Activated CD8-positive, alpha-beta memory T cell treated with anti-CD3 and anti-CD28 coated beads, Interleukin-2, amount 10 ng/mL, durations not matched to agents 7 days and 5 days (primary cell): Measurements from ENCODE around the gene NWD2. TPM values are rescaled to one million over a fixed set of nuclear protein-coding genes. Genes with fewer than 3 reads are reported as not detected.

ENCODE experiments used
- ATAC-seq: fragments of 150-1000 bp; cut with Tn5 transposase; one replicate; pipeline ENCODE4 v1.10.0; 2021; ENCODE audit warnings: moderate library complexity
- CTCF ChIA-PET: fragments of 350-600 bp; sonication (Branson Sonifier 250); formaldehyde crosslinking; loops from one replicate; lab custom pipeline; 2021; ENCODE audit warnings: antibody characterized with exemption; lab: Charles Lee
- DNase-seq: peaks from one replicate; pipeline ENCODE4 v3.0.0-alpha.2; 2020
- H3K27ac Mint-ChIP-seq: one replicate; pipeline ENCODE4 v1.8.0; 2021; ENCODE audit warnings: mild to moderate bottlenecking, mixed read lengths
- H3K27me3 Mint-ChIP-seq: one replicate; pipeline ENCODE4 v1.8.0; 2021; ENCODE audit warnings: mixed read lengths
- H3K36me3 Mint-ChIP-seq: one replicate; pipeline ENCODE4 v1.8.0; 2021; ENCODE audit warnings: mild to moderate bottlenecking, mixed read lengths
- H3K4me1 Mint-ChIP-seq: one replicate; pipeline ENCODE4 v1.8.0; 2021; ENCODE audit warnings: mixed read lengths
- H3K4me3 Mint-ChIP-seq: one replicate; pipeline ENCODE4 v1.8.0; 2021; ENCODE audit warnings: mild to moderate bottlenecking, moderate library complexity, mixed read lengths
- H3K9me3 Mint-ChIP-seq: one replicate; pipeline ENCODE4 v1.8.0; 2022; ENCODE audit warnings: low read depth, mixed read lengths
- total RNA-seq, 2 experiments: library from RNA; stranded (reverse); gene quantifications; one replicate each; pipeline ENCODE4 v1.2.3, GENCODE V29; 2021

Gene NWD2
- total RNA-seq, 2 experiments from 2014 or later: not detected

DNA sequence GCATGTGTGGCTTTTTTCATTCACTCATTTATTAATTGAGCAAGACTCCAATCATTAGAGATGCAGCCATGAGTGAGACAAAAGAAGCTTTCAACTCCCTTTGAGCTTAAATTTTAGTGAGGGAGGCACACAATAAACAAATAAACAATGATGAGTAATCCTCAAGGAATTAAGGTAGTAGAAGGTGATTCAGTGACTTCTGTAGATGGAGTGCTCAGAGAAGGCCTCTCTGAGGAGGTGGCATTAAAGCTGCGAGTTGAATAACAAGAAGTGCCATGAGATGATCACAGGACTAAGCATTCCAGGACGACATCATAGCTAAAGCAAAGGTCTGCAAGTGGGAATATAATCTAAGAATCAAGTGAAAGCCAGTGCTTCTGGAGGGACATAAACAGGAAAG lies 77.6 kb downstream of the NWD2 start:
- Mint-ChIP-seq H3K27me3 (no peaks in the 10 kb centered on the region), H3K9me3 (no peaks in the 10 kb centered on the region), H3K36me3 (no peaks in the 10 kb centered on the region), H3K4me3 (no peak overlapping the region), H3K27ac (no peak overlapping the region), H3K4me1 (no peaks in the 10 kb centered on the region)
- ATAC-seq (no peak), DNase-seq (no peak)
- CTCF ChIA-PET: no interaction called here

DNA sequence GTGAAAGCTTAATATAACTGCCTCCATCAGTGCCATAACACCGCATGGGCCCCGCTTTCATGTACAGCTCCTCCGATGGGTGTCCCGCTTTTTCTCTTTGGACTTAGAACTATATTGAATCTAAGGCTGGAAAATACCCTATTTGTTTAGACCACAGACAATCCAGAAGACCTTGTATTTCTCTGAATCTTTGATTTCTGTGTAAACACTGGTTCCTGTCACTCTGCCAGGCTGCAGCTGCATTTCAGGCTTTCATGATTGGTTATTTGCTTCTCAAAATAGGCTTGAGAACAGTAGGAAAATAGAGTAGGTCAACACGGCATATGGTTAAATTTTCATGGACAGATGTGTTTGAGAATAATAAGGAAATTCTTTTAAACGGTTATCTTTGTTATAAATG lies 80.0 kb downstream of the NWD2 start:
- H3K27ac Mint-ChIP-seq: no peak overlapping the region
- DNase-seq: no peak
- CTCF ChIA-PET: no interaction called here

DNA sequence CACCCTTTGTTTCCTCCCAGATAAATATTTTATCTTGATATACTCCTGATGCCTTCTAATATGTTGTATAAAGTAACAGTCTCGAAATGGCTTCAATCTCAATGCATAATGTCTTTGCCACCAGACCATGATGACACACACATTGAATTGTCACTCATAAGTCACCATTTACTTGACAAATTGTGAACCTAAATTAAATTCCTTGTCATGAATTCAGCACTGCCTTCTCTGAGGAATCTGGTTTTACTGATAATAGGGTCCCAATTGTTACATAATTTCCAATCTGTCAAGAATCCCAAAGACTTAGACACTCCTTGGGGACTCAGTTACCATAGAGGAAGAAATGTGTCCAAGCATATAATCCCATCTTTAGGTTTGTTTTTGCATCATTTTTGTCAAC lies 82.3 kb downstream of the NWD2 start:
- H3K9me3 Mint-ChIP-seq: peaks cover 4% of the 10 kb centered on the region
- no peak overlapping the region for H3K27ac Mint-ChIP-seq
- no peaks in the 10 kb centered on the region for H3K36me3 Mint-ChIP-seq
- H3K27me3 Mint-ChIP-seq: no peaks in the 10 kb centered on the region
- H3K4me3 Mint-ChIP-seq: no peak overlapping the region
- no peaks in the 10 kb centered on the region for H3K4me1 Mint-ChIP-seq
- CTCF ChIA-PET: no interaction called here
- no peak for DNase-seq
- ATAC-seq: no peak

More for the DNA sequence above, 80.0 kb downstream of the NWD2 start:
- Mint-ChIP-seq H3K27me3 (no peaks in the 10 kb centered on the region), H3K4me1 (no peaks in the 10 kb centered on the region), H3K36me3 (no peaks in the 10 kb centered on the region), H3K9me3 (peaks cover 4% of the 10 kb centered on the region), H3K4me3 (no peak overlapping the region)
- no peak for ATAC-seq

DNA sequence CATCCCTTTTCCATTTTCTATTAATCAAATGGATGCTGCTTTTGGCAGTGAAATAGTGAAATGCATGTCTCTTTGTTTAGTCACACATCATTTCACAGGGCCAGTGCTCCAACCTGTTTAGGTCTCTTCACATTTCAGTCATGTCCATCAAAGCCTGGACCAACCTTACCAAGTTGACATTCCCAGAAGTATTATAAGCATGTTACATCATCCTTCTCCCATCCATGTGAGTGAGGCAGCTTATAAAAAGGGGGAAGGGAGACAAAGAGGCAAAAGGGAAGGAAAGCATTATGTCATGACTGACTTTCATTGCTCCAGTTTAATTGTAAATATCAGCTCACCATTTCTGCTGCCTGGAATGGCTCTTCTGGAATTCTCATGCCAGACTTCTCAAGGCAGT lies 94.4 kb downstream of the NWD2 start:
- CTCF ChIA-PET: no interaction called here
- no peak for DNase-seq
- Mint-ChIP-seq H3K4me1 (no peaks in the 10 kb centered on the region), H3K27ac (no peak overlapping the region), H3K36me3 (no peaks in the 10 kb centered on the region), H3K27me3 (no peaks in the 10 kb centered on the region), H3K9me3 (no peaks in the 10 kb centered on the region), H3K4me3 (no peak overlapping the region)
- no peak for ATAC-seq

DNA sequence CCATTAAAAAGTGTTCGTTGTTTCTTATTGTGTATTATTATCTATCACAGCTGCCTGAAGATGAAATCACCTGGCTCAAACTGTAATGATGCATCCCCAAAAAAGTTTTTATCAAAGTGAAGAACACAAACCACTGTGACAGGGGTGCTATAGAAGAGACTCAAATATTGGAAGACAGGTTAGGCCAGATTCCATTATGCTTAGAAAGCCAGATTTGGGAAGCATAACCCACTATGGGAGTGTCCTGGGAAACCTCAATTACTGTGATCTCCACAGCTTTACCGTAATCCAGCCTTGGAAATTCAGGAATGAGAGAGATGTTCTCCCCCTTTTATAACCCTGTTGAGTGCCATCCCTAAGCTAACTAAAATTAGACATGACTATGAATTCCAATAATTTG lies 114.2 kb downstream of the NWD2 start:
- H3K9me3 Mint-ChIP-seq: no peaks in the 10 kb centered on the region
- no peak for ATAC-seq
- no peaks in the 10 kb centered on the region for H3K36me3 Mint-ChIP-seq
- CTCF ChIA-PET: no interaction called here
- DNase-seq: no peak
- H3K27ac Mint-ChIP-seq: no peak overlapping the region
- peaks cover 3% of the 10 kb centered on the region for H3K27me3 Mint-ChIP-seq
- no peaks in the 10 kb centered on the region for H3K4me1 Mint-ChIP-seq
- no peak overlapping the region for H3K4me3 Mint-ChIP-seq

DNA sequence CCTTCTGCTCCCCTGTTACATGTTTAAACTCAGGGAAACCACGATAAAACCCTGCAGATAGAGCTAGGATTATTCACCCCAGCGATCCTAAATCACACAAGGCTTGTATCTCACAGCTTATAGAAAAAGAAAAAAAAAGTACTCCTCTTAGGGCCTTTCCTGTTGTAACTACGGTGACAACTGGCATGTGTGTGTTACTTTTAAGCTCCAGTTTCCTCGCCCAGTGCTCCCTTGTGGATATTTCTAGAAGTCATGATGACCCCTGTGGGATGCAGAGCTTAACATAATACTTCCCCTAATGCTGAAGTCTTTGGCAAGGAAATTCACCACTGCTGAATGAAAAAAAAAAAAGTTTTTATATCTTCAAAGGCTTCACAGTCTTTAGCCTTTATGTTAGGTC lies 114.7 kb downstream of the NWD2 start:
- no peaks in the 10 kb centered on the region for H3K9me3 Mint-ChIP-seq
- no peak overlapping the region for H3K27ac Mint-ChIP-seq
- CTCF ChIA-PET: no interaction called here
- peaks cover 3% of the 10 kb centered on the region for H3K27me3 Mint-ChIP-seq
- DNase-seq: no peak
- ATAC-seq: no peak
- H3K4me1 Mint-ChIP-seq: no peaks in the 10 kb centered on the region
- H3K4me3 Mint-ChIP-seq: no peak overlapping the region
- H3K36me3 Mint-ChIP-seq: no peaks in the 10 kb centered on the region

DNA sequence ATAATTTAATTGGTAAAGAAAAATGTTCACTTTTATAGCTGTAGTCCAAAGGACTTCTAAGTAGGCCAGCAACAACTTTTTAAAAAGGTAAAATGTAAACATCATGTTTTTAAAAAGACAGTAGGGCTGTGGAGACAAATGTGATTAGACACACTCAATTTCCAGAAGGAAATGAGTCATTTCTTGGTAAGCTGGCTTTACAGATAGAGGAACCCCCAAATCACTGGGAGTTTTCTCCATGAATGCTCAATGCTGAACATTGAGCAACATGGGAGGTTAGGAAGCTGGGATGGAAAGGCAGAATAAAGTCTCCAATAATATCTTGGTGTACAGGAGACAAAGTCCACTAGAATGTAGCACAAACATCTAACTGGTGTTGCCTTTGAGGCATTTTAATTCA lies 121.3 kb downstream of the NWD2 start:
- DNase-seq (no peak), ATAC-seq (no peak)
- CTCF ChIA-PET: no interaction called here
- H3K9me3 Mint-ChIP-seq: no peaks in the 10 kb centered on the region
- H3K4me3 Mint-ChIP-seq: no peak overlapping the region
- H3K27ac Mint-ChIP-seq: no peak overlapping the region
- H3K4me1 Mint-ChIP-seq: no peaks in the 10 kb centered on the region
- H3K36me3 Mint-ChIP-seq: no peaks in the 10 kb centered on the region
- peaks cover 16% of the 10 kb centered on the region for H3K27me3 Mint-ChIP-seq

DNA sequence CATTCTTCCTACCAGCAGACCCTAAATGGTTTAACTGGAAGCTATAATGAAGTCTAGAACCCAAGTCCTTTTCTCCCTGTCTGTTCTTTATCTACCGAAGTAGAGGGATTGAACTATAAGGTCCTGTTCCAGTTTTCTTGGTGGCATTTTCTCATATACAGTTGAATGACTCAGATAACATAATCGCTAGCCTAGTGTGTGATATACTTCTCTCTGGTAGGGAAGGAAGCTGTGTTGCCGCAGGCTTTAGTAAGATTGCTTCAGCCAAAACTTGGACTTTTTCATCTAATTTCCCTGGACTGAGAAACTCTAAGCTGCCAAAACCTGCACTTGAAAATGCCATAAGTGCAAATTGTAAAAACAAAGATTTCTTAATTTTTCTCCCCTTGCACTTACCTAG lies 123.4 kb downstream of the NWD2 start:
- Mint-ChIP-seq H3K27ac (no peak overlapping the region), H3K36me3 (no peaks in the 10 kb centered on the region), H3K27me3 (peaks cover 14% of the 10 kb centered on the region), H3K9me3 (no peaks in the 10 kb centered on the region), H3K4me3 (no peak overlapping the region), H3K4me1 (no peaks in the 10 kb centered on the region)
- DNase-seq (no peak), ATAC-seq (no peak)
- CTCF ChIA-PET: no interaction called here

DNA sequence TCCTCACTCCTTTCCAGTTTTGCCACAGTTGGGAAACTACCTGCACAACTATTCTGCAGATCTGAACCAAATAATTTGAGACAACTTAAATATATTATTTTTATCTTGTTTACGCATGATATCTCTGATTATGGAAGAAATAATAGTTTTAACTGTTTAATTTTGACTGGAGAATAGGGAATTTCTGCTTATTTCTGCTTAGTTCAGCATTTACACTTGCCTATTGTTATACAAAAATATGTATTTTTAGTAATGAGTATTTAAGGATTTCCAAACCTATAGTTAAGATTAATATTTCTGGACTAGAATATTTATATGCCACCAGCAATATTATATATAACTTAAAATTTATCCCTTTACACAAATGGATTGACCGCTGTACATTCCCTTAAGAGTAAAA lies 125.5 kb downstream of the NWD2 start:
- DNase-seq (no peak), ATAC-seq (no peak)
- Mint-ChIP-seq H3K9me3 (no peaks in the 10 kb centered on the region), H3K4me1 (no peaks in the 10 kb centered on the region), H3K36me3 (no peaks in the 10 kb centered on the region), H3K27me3 (peaks cover 18% of the 10 kb centered on the region), H3K4me3 (no peak overlapping the region), H3K27ac (no peak overlapping the region)
- CTCF ChIA-PET: no interaction called here

DNA sequence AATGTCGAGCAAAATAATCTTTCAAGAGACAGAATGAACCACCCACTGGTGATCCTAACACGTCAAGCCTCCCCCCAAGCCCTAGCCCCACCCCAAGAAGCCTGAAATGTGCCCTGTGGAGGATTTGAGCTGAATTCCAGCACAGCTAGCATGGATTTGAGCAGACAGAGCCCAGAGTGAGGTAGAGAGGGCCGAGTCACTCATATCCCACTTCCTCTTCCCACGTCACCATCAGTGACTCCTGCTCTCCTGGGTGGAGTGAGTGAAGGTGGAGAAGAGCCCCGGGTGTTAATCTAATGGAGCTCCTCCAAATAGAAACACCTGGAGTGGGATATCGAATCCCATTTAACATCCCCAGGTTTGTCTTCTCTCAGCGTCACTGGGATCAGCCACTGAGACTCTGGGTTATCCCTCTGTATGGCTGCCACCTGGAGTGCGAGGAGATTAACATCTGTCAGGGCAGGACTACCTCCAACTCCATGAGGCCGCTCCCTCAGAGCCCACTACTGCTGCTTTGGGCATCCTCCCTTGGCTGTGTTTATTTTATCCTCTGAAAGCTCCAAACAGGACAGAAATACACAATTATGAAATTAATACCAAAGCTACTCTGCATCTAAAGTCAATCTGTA lies 136.6 kb downstream of the NWD2 start:
- CTCF ChIA-PET: no interaction called here
- no peak overlapping the region for H3K4me3 Mint-ChIP-seq
- DNase-seq (no peak), ATAC-seq (no peak)
- no peak overlapping the region for H3K27ac Mint-ChIP-seq
- H3K4me1 Mint-ChIP-seq: no peaks in the 10 kb centered on the region
- no peaks in the 10 kb centered on the region for H3K9me3 Mint-ChIP-seq
- no peaks in the 10 kb centered on the region for H3K36me3 Mint-ChIP-seq
- H3K27me3 Mint-ChIP-seq: peaks cover 20% of the 10 kb centered on the region

DNA sequence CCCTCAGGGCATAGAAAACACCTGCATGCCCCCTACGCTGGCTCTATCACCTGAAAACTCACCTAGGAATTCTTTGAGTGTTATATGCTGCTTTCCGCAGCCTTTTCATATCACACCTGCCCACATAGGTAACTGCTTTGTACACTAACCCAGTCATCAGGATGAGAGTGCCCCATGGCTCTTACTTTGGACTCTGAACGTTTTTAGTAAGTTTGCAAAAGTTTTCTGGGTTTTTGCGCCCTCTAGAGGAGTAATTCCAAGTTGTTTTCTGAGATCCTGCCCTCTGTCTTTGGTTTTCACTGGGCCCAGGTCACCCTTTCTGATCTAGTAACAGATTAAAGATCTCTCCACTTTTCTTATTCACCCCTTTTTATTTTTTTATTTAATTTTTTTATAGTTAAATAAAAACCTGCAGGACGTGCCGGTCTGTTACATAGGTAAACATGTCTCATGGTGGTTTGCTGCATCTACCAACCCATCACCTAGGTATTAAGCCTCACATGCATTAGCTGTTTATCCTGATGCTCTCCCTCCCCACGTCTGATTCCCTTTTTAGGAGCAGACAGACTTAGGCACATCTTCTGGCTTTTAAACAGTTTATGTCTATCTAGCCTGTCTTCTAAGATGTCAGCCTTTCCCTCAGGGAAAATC lies 139.2 kb downstream of the NWD2 start:
- CTCF ChIA-PET: interaction anchor here (1.5 kb wide), 1 partner anchor 11 kb away, joined by 4 read pairs; no protein-coding TSS in a partner anchor
- no peak for ATAC-seq
- Mint-ChIP-seq H3K36me3 (no peaks in the 10 kb centered on the region), H3K4me3 (no peak overlapping the region), H3K27me3 (peaks cover 20% of the 10 kb centered on the region), H3K4me1 (no peaks in the 10 kb centered on the region), H3K27ac (no peak overlapping the region), H3K9me3 (no peaks in the 10 kb centered on the region)
- no peak for DNase-seq

DNA sequence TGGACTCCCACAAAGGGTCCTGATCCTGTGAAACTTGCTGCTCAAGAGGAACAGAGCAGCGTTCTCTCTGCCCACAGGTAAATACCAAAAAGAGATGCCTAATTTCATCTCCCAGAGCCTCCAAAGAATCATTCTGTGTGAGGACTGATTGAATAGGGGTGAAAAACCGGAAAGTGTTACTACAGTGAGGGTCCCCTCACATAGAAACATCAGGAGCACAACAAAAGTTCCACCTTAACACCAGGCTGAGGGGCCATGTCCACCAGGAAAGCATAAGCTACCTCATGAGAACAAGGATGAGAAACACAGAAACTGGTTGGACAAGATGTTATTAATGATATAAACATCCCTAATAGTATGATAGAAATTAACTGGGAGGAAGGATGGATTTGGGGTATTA lies 140.9 kb downstream of the NWD2 start:
- DNase-seq: no peak
- CTCF ChIA-PET: interaction anchor here (1.5 kb wide), 1 partner anchor 13 kb away, joined by 4 read pairs; no protein-coding TSS in a partner anchor
- Mint-ChIP-seq H3K4me1 (no peaks in the 10 kb centered on the region), H3K27ac (no peak overlapping the region), H3K27me3 (peaks cover 14% of the 10 kb centered on the region), H3K9me3 (no peaks in the 10 kb centered on the region), H3K4me3 (no peak overlapping the region), H3K36me3 (no peaks in the 10 kb centered on the region)
- no peak for ATAC-seq

DNA sequence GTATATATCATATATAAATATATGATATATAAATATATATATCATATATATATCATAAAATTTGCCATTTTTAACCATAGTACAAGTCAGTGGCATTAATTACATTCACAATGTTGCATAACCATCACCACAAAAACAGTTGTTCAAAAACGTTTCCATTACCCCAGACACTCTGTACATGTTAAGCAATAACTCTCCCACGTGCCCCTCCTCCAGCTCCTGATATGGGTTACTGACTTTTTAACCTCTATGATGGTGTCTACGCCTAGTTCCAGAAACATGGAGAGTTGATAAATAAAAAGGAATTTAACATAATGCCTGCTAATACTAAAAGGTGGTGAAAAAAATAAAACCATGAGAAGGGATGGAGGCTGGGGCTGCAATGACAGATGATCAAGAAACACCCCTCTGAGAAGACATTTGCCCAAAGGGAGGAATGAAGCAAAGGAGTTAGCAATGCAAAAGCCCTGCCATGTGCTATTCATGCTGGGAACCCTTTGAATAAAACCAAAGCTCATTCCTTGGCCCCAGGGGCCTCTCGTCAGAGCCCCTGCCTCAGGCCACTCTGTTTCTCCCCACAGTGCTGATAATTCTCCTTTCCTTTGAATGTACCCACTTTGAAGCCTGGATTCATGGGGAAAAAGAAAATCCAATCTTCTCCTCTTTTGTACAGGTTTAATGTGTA lies 144.3 kb downstream of the NWD2 start:
- no peak overlapping the region for H3K4me3 Mint-ChIP-seq
- DNase-seq (no peak), ATAC-seq (no peak)
- no peaks in the 10 kb centered on the region for H3K36me3 Mint-ChIP-seq
- H3K4me1 Mint-ChIP-seq: peaks cover 2% of the 10 kb centered on the region
- CTCF ChIA-PET: interaction anchor here (0.7 to 1.3 kb wide), 2 partner anchors 10 to 1137 kb away, joined by 3 to 4 read pairs; no protein-coding TSS in a partner anchor
- peaks cover 3% of the 10 kb centered on the region for H3K27me3 Mint-ChIP-seq
- H3K9me3 Mint-ChIP-seq: no peaks in the 10 kb centered on the region
- H3K27ac Mint-ChIP-seq: no peak overlapping the region

DNA sequence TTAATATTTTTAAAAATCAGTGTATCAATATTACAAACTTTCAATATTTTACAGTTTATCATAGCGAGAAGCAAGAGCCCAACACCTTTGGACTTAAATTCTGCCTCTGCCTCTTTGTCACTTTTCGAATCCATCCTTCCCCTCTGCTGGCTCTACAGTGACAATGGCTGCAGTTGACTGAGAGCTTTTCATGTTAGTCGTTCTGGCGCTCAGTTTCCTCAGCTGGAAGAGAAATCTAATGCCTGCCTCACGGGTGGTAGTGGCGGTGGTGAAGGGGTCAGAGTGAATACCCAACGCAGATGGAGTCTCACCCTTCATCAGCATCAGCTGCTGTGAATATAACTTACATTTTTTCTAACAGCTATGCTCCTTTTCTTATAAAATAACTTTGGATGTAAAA lies 144.8 kb downstream of the NWD2 start:
- CTCF ChIA-PET: interaction anchor here (0.7 to 1.3 kb wide), 4 partner anchors 10 to 1137 kb away, joined by 3 to 4 read pairs (median 3); no protein-coding TSS in a partner anchor

More for the DNA sequence above, 144.8 kb downstream of the NWD2 start:
- no peak for DNase-seq
- Mint-ChIP-seq H3K4me1 (peaks cover 2% of the 10 kb centered on the region), H3K27ac (no peak overlapping the region), H3K36me3 (no peaks in the 10 kb centered on the region), H3K9me3 (no peaks in the 10 kb centered on the region), H3K4me3 (no peak overlapping the region), H3K27me3 (peaks cover 8% of the 10 kb centered on the region)
- no peak for ATAC-seq
